DOHH2 (cell line): ENCODE data around the gene TPCN2.

Source experiments
- CTCF ChIP-seq: fragments of 200-600 bp; sonication (generic); IDR thresholded peaks from one replicate; pipeline ENCODE4 v1.5.1; 2014; ENCODE audit warnings: antibody characterized with exemption, mild to moderate bottlenecking, low read depth, low read length; ENCODE audit not compliant: poor library complexity, severe bottlenecking
- EZH2phosphoT487 ChIP-seq: fragments of 200-600 bp; sonication (generic); IDR thresholded peaks from 2 replicates; pipeline ENCODE4 v1.6.1; 2017; ENCODE audit warnings: borderline replicate concordance, mild to moderate bottlenecking, antibody characterized with exemption, low read length, moderate library complexity, mixed read lengths

GRCh38 chr11:69125861-69126260, 77.1 kb downstream of the TPCN2 start:
- TF ChIP-seq CTCF (no peak), EZH2phosphoT487 (no peak)
